Coronary artery (tissue), 2 donors: ENCODE results near the gene ZNF582.
A peak's percentile ranks its signal among the peaks of the same experiment; 100 is the strongest.

Experiments used
- DNase-seq: peaks from one replicate; pipeline ENCODE4 v3.0.0-alpha.2; 2017; ENCODE audit warnings: low spot score
- H3K27ac ChIP-seq, 2 donors: fragments of 200-600 bp; sonication (generic); one replicate each; pipeline ENCODE4 v1.5.1; 2016 to 2019
- H3K4me3 ChIP-seq: fragments of 200-600 bp; sonication (generic); 2 replicates; pipeline ENCODE4 v1.5.1; 2016; ENCODE audit warnings: mild to moderate bottlenecking, moderate library complexity
- CTCF ChIP-seq: fragments of 200-600 bp; sonication (generic); IDR thresholded peaks from one replicate; pipeline ENCODE4 v1.5.1; 2019; ENCODE audit warnings: antibody characterized with exemption

The ZNF582 gene

GRCh38 chr19:56372281-56372680 is 21.1 kb downstream of the ZNF582 start:
- no peak for TF ChIP-seq CTCF
- H3K4me3 ChIP-seq, result no peak overlapping the region
- no peak overlapping the region for H3K27ac ChIP-seq
- DNase-seq, result no peak

- no peak for DNase-seq
- Histone ChIP-seq H3K4me3 (no peak overlapping the region), H3K27ac (no peak overlapping the region)
- TF ChIP-seq CTCF, result no peak
Measured at GRCh38 chr19:56369886-56370676, 23.3 kb downstream of the ZNF582 start.

- TF ChIP-seq CTCF, result no peak
- peak; percentile 95 for DNase-seq
- Histone ChIP-seq H3K4me3 (peak overlapping the region; percentile 84), H3K27ac (peak overlapping the region; percentile 80 to 92)
Measured at GRCh38 chr19:56367829-56368711, 25.3 kb downstream of the ZNF582 start.

- no peak for TF ChIP-seq CTCF
- Histone ChIP-seq H3K27ac (no peak overlapping the region), H3K4me3 (no peak overlapping the region)
- DNase-seq, result no peak
Measured at GRCh38 chr19:56360841-56361240, 32.5 kb downstream of the ZNF582 start.

GRCh38 chr19:56356944-56357343 is 36.4 kb downstream of the ZNF582 start:
- no peak for DNase-seq
- Histone ChIP-seq H3K27ac (no peak overlapping the region), H3K4me3 (no peak overlapping the region)
- no peak for TF ChIP-seq CTCF

GRCh38 chr19:56355517-56355916 is 37.8 kb downstream of the ZNF582 start:
- no peak for DNase-seq
- Histone ChIP-seq H3K4me3 (no peak overlapping the region), H3K27ac (no peak overlapping the region)
- no peak for TF ChIP-seq CTCF
